Body of pancreas (tissue), 4 donors: ENCODE data around the gene PRR5L.

ENCODE experiments used
- CTCF ChIP-seq, 7 experiments: fragments of 450-650 bp in 4 of 7; fragments of 200-600 bp in 3 of 7; sonication (generic) in 3 of 7; IDR thresholded peaks; one replicate each; pipeline ENCODE4 v1.5.1; 2016 to 2019; ENCODE audit warnings: antibody characterized with exemption in 7 of 7
- POLR2A ChIP-seq, 3 donors: fragments of 450-650 bp; IDR thresholded peaks; one replicate each; pipeline ENCODE4 v1.6.1; 2016; ENCODE audit warnings: antibody characterized with exemption in 3 of 3, mild to moderate bottlenecking in 2 of 3

- no peak for TF ChIP-seq POLR2A (IDR thresholded peaks at IDR 0.05)
- TF ChIP-seq CTCF (IDR thresholded peaks at IDR 0.05) = no peak
Measured at GRCh38 chr11:36376009-36376887, 80.2 kb downstream of the PRR5L start.
